Measurements from ENCODE around the gene CCN5.

CCN5 gene

GRCh38 chr20:44716309-44717106 is 1.3 kb downstream of the CCN5 start:
- no peak for DNase-seq

- DNase-seq: no peak
These were observed 2.8 kb downstream of the CCN5 start for GRCh38 chr20:44717986-44718385.

GRCh38 chr20:44719841-44720240 is 4.7 kb downstream of the CCN5 start:
- DNase-seq: no peak

- no peak for DNase-seq
These were observed 5.4 kb downstream of the CCN5 start for GRCh38 chr20:44720621-44720996.

- DNase-seq: no peak
These were observed 6.0 kb downstream of the CCN5 start for GRCh38 chr20:44720997-44721784.

GRCh38 chr20:44721785-44722054 is 6.6 kb downstream of the CCN5 start:
- no peak for DNase-seq

- DNase-seq: no peak
These were observed 7.8 kb downstream of the CCN5 start for GRCh38 chr20:44722990-44723389.

- no peak for DNase-seq
These were observed 8.2 kb downstream of the CCN5 start for GRCh38 chr20:44723391-44723790.

GRCh38 chr20:44723798-44724362 is 8.7 kb downstream of the CCN5 start:
- no peak for DNase-seq

- no peak for DNase-seq
These were observed 9.4 kb downstream of the CCN5 start for GRCh38 chr20:44724423-44725091.

- DNase-seq: no peak
These were observed 10.7 kb downstream of the CCN5 start for GRCh38 chr20:44725837-44726236.

GRCh38 chr20:44727039-44727438 is 11.9 kb downstream of the CCN5 start:
- DNase-seq: no peak

- no peak for DNase-seq
These were observed 12.5 kb downstream of the CCN5 start for GRCh38 chr20:44727651-44728050.

- peak; percentile 60 for DNase-seq
These were observed 13.8 kb downstream of the CCN5 start for GRCh38 chr20:44728801-44729443.

GRCh38 chr20:44730441-44730840 is 15.3 kb downstream of the CCN5 start:
- DNase-seq: no peak

- no peak for DNase-seq
These were observed 16.5 kb downstream of the CCN5 start for GRCh38 chr20:44731657-44732056.

- no peak for DNase-seq
These were observed 17.2 kb downstream of the CCN5 start for GRCh38 chr20:44732327-44732726.

- peak; percentile 27 for DNase-seq
These were observed 18.3 kb downstream of the CCN5 start for GRCh38 chr20:44733341-44734069.

- DNase-seq: no peak
These were observed 19.8 kb downstream of the CCN5 start for GRCh38 chr20:44734938-44735337.

- no peak for DNase-seq
These were observed 20.6 kb downstream of the CCN5 start for GRCh38 chr20:44735816-44736169.

- DNase-seq: no peak
These were observed 21.2 kb downstream of the CCN5 start for GRCh38 chr20:44736170-44737021.

GRCh38 chr20:44737116-44737515 is 21.9 kb downstream of the CCN5 start:
- no peak for DNase-seq

Data from NCI-H1092 (cell line).